ENCODE measurements around the gene SLC17A3. TPM values are rescaled to one million over a fixed set of nuclear protein-coding genes. Genes with fewer than 3 reads are reported as not detected.

The SLC17A3 gene
- total RNA-seq, 5 donors from 2014 or later (not counting 1 experiment from before 2014, with no cell fraction given): 0.38 to 1.0 (median 0.67) TPM; not detected in 1

- WGBS (ENCODE audit: insufficient coverage): 88% methylated on average over 1 of the region's 6 CpGs
- Histone ChIP-seq H3K36me3 (ENCODE audit: control insufficient read depth in 2 of 2, extremely low read depth in 1 of 2, insufficient read depth in 1 of 2, low read length in 1 of 2) (no peaks in the 10 kb centered on the region), H3K4me3 (ENCODE audit: control insufficient read depth in 1 of 2, extremely low read depth in 1 of 2, low read length in 1 of 2) (no peak overlapping the region), H3K4me1 (ENCODE audit: control insufficient read depth in 1 of 2, extremely low read depth in 1 of 2, insufficient read depth in 2 of 2, low read length in 2 of 2) (no peaks in the 10 kb centered on the region), H3K9me3 (no peaks in the 10 kb centered on the region), H3K27ac (ENCODE audit: low read length) (no peak overlapping the region), H3K27me3 (replicated peaks in 1 of 2; ENCODE audit: control insufficient read depth in 2 of 2, extremely low read depth in 1 of 2, insufficient read depth in 2 of 2, low read length in 1 of 2) (no peaks in the 10 kb centered on the region)
- DNase-seq (no peak), ATAC-seq (replicated peaks in 1 of 4) (no peak)
- no peak overlapping the region for H3K27ac Mint-ChIP-seq
- H3K4me3 Mint-ChIP-seq: no peak overlapping the region
- no peaks in the 10 kb centered on the region for H3K36me3 Mint-ChIP-seq
- ChIA-PET POLR2A (interaction anchor here in 1 of 2 donors (0.5 kb wide), 1 partner anchor 1459 kb away, joined by 3 read pairs; no protein-coding TSS in a partner anchor), CTCF (no interaction called here)
- no peaks in the 10 kb centered on the region for H3K4me1 Mint-ChIP-seq
- H3K9me3 Mint-ChIP-seq: no peaks in the 10 kb centered on the region
- peaks cover 0 to 4% of the 10 kb centered on the region in 2 donors for H3K27me3 Mint-ChIP-seq
Observed at GRCh38 chr6:25893778-25894177, 19.7 kb upstream of the SLC17A3 start.

- no peak overlapping the region for H3K27ac Mint-ChIP-seq
- CTCF ChIA-PET: no interaction called here
Observed at GRCh38 chr6:25892877-25893276, 18.8 kb upstream of the SLC17A3 start.

GRCh38 chr6:25889877-25890853 is 16.1 kb upstream of the SLC17A3 start:
- CTCF ChIA-PET: interaction anchor here in 1 of 2 donors (0.6 to 0.7 kb wide), 2 partner anchors 14 to 169 kb away, joined by 3 to 7 read pairs; no protein-coding TSS in a partner anchor
- no peak overlapping the region for H3K27ac Mint-ChIP-seq
- Histone ChIP-seq H3K4me3 (ENCODE audit: control insufficient read depth in 1 of 2, extremely low read depth in 1 of 2, low read length in 1 of 2) (no peak overlapping the region), H3K27me3 (replicated peaks in 1 of 2; ENCODE audit: control insufficient read depth in 2 of 2, extremely low read depth in 1 of 2, insufficient read depth in 2 of 2, low read length in 1 of 2) (no peaks in the 10 kb centered on the region), H3K27ac (ENCODE audit: low read length) (no peak overlapping the region), H3K4me1 (ENCODE audit: control insufficient read depth in 1 of 2, extremely low read depth in 1 of 2, insufficient read depth in 2 of 2, low read length in 2 of 2) (no peaks in the 10 kb centered on the region), H3K9me3 (no peaks in the 10 kb centered on the region), H3K36me3 (ENCODE audit: control insufficient read depth in 2 of 2, extremely low read depth in 1 of 2, insufficient read depth in 1 of 2, low read length in 1 of 2) (no peaks in the 10 kb centered on the region)
- WGBS (ENCODE audit: insufficient coverage): no CpG with 5 or more reads among the region's 5 CpGs
- H3K27me3 Mint-ChIP-seq: peaks cover 1 to 8% of the 10 kb centered on the region in 2 donors
- no peaks in the 10 kb centered on the region for H3K36me3 Mint-ChIP-seq
- no peaks in the 10 kb centered on the region for H3K4me1 Mint-ChIP-seq
- peak in 1 of 4 experiments; percentile 45 for ATAC-seq (replicated peaks in 1 of 4)
- POLR2A ChIA-PET: no interaction called here
- H3K4me3 Mint-ChIP-seq: no peak overlapping the region
- H3K9me3 Mint-ChIP-seq: no peaks in the 10 kb centered on the region
- peak in 4 of 35 experiments; percentile 3 to 63 (median 14) for DNase-seq

More at GRCh38 chr6:25892877-25893276, 18.8 kb upstream of the SLC17A3 start:
- Histone ChIP-seq H3K4me1 (ENCODE audit: control insufficient read depth in 1 of 2, extremely low read depth in 1 of 2, insufficient read depth in 2 of 2, low read length in 2 of 2) (no peaks in the 10 kb centered on the region), H3K36me3 (ENCODE audit: control insufficient read depth in 2 of 2, extremely low read depth in 1 of 2, insufficient read depth in 1 of 2, low read length in 1 of 2) (no peaks in the 10 kb centered on the region), H3K4me3 (ENCODE audit: control insufficient read depth in 1 of 2, extremely low read depth in 1 of 2, low read length in 1 of 2) (no peak overlapping the region), H3K27me3 (replicated peaks in 1 of 2; ENCODE audit: control insufficient read depth in 2 of 2, extremely low read depth in 1 of 2, insufficient read depth in 2 of 2, low read length in 1 of 2) (no peaks in the 10 kb centered on the region), H3K9me3 (no peaks in the 10 kb centered on the region), H3K27ac (ENCODE audit: low read length) (no peak overlapping the region)
- H3K27me3 Mint-ChIP-seq: peaks cover 0 to 4% of the 10 kb centered on the region in 2 donors
- ATAC-seq (replicated peaks in 1 of 4) (no peak), DNase-seq (no peak)
- no peaks in the 10 kb centered on the region for H3K9me3 Mint-ChIP-seq
- H3K4me3 Mint-ChIP-seq: no peak overlapping the region
- POLR2A ChIA-PET: interaction anchor here in 1 of 2 donors (0.7 kb wide), 1 partner anchor 480 kb away, joined by 3 read pairs; no protein-coding TSS in a partner anchor
- no peaks in the 10 kb centered on the region for H3K36me3 Mint-ChIP-seq
- H3K4me1 Mint-ChIP-seq: no peaks in the 10 kb centered on the region

DNA sequence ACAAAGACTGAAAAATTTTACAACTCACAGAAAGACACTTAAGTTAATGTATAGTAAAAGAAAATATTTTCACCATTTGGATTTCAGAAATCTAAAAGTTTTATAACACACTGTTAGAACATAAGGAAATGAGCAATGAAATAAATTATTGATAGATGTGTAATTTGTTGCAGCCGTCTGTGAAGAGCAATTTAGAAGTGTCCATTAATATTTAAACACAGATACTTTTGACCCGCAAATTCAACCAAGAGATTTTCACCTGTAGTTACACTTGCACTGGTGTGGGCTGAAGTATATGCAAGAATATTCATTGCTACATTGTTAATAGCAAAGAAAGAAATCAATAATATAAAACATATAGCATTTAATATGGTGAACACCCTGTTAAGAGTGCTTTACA is 14.6 kb upstream of the SLC17A3 start:
- WGBS (ENCODE audit: insufficient coverage): no CpG with 5 or more reads among the region's 2 CpGs
- no peaks in the 10 kb centered on the region for H3K27me3 ChIP-seq (replicated peaks in 1 of 2; ENCODE audit: control insufficient read depth in 2 of 2, extremely low read depth in 1 of 2, insufficient read depth in 2 of 2, low read length in 1 of 2)
- no peak overlapping the region for H3K4me3 ChIP-seq (ENCODE audit: control insufficient read depth in 1 of 2, extremely low read depth in 1 of 2, low read length in 1 of 2)
- ATAC-seq (replicated peaks in 1 of 4) (no peak), DNase-seq (no peak)
- ChIA-PET POLR2A (no interaction called here), CTCF (no interaction called here)
- no peaks in the 10 kb centered on the region for H3K36me3 ChIP-seq (ENCODE audit: control insufficient read depth in 2 of 2, extremely low read depth in 1 of 2, insufficient read depth in 1 of 2, low read length in 1 of 2)
- H3K4me1 ChIP-seq (ENCODE audit: control insufficient read depth in 1 of 2, extremely low read depth in 1 of 2, insufficient read depth in 2 of 2, low read length in 2 of 2): no peaks in the 10 kb centered on the region
- Mint-ChIP-seq H3K4me3 (no peak overlapping the region), H3K27ac (no peak overlapping the region), H3K27me3 (peaks cover 1 to 8% of the 10 kb centered on the region in 2 donors), H3K4me1 (no peaks in the 10 kb centered on the region), H3K9me3 (no peaks in the 10 kb centered on the region), H3K36me3 (no peaks in the 10 kb centered on the region)
- H3K9me3 ChIP-seq: no peaks in the 10 kb centered on the region
- no peak overlapping the region for H3K27ac ChIP-seq (ENCODE audit: low read length)

GRCh38 chr6:25886066-25886465 is 12.0 kb upstream of the SLC17A3 start:
- CTCF ChIA-PET: interaction anchor here in 1 of 2 donors (0.6 kb wide), 1 partner anchor 222 kb away, joined by 3 read pairs; no protein-coding TSS in a partner anchor
- Mint-ChIP-seq H3K9me3 (no peaks in the 10 kb centered on the region), H3K27ac (no peak overlapping the region), H3K27me3 (peaks cover 1 to 4% of the 10 kb centered on the region in 2 donors), H3K36me3 (no peaks in the 10 kb centered on the region), H3K4me1 (peaks cover 2 to 9% (median 7%) of the 10 kb centered on the region in 3 donors), H3K4me3 (no peak overlapping the region)
- POLR2A ChIA-PET: interaction anchor here in 1 of 2 donors (0.5 kb wide), 1 partner anchor 1618 kb away, joined by 3 read pairs; no protein-coding TSS in a partner anchor
- no peak for ATAC-seq (replicated peaks in 1 of 4)
- Histone ChIP-seq H3K4me1 (ENCODE audit: control insufficient read depth in 1 of 2, extremely low read depth in 1 of 2, insufficient read depth in 2 of 2, low read length in 2 of 2) (no peaks in the 10 kb centered on the region), H3K9me3 (no peaks in the 10 kb centered on the region), H3K36me3 (ENCODE audit: control insufficient read depth in 2 of 2, extremely low read depth in 1 of 2, insufficient read depth in 1 of 2, low read length in 1 of 2) (no peaks in the 10 kb centered on the region), H3K27ac (ENCODE audit: low read length) (no peak overlapping the region), H3K4me3 (ENCODE audit: control insufficient read depth in 1 of 2, extremely low read depth in 1 of 2, low read length in 1 of 2) (no peak overlapping the region), H3K27me3 (replicated peaks in 1 of 2; ENCODE audit: control insufficient read depth in 2 of 2, extremely low read depth in 1 of 2, insufficient read depth in 2 of 2, low read length in 1 of 2) (no peaks in the 10 kb centered on the region)
- no peak for DNase-seq
- WGBS (ENCODE audit: insufficient coverage): 100% methylated on average over 1 of the region's 2 CpGs

- ATAC-seq (replicated peaks in 1 of 4): no peak
- DNase-seq: no peak
- H3K27ac ChIP-seq (ENCODE audit: low read length): no peak overlapping the region
- Mint-ChIP-seq H3K27ac (no peak overlapping the region), H3K9me3 (no peaks in the 10 kb centered on the region), H3K4me1 (peaks cover 2 to 9% (median 7%) of the 10 kb centered on the region in 3 donors), H3K4me3 (no peak overlapping the region), H3K36me3 (no peaks in the 10 kb centered on the region), H3K27me3 (peaks cover 1 to 4% of the 10 kb centered on the region in 2 donors)
- H3K36me3 ChIP-seq (ENCODE audit: control insufficient read depth in 2 of 2, extremely low read depth in 1 of 2, insufficient read depth in 1 of 2, low read length in 1 of 2): no peaks in the 10 kb centered on the region
- ChIA-PET POLR2A (no interaction called here), CTCF (interaction anchor here in 1 of 2 donors (2.7 kb wide), 1 partner anchor 96 kb away, joined by 18 read pairs; no protein-coding TSS in a partner anchor)
- 80% methylated on average over 2 of the region's 2 CpGs for WGBS (ENCODE audit: insufficient coverage)
- H3K4me1 ChIP-seq (ENCODE audit: control insufficient read depth in 1 of 2, extremely low read depth in 1 of 2, insufficient read depth in 2 of 2, low read length in 2 of 2): no peaks in the 10 kb centered on the region
- no peaks in the 10 kb centered on the region for H3K9me3 ChIP-seq
- H3K4me3 ChIP-seq (ENCODE audit: control insufficient read depth in 1 of 2, extremely low read depth in 1 of 2, low read length in 1 of 2): no peak overlapping the region
- H3K27me3 ChIP-seq (replicated peaks in 1 of 2; ENCODE audit: control insufficient read depth in 2 of 2, extremely low read depth in 1 of 2, insufficient read depth in 2 of 2, low read length in 1 of 2): no peaks in the 10 kb centered on the region
Observed at GRCh38 chr6:25883991-25884390, 9.9 kb upstream of the SLC17A3 start.
